DND-41 (cell line): ENCODE results near the gene NEU2.

Source experiments
- ATAC-seq: fragments of 200-7000 bp; cut with Tn5 transposase; 3 replicates; pipeline ENCODE4 v1.9.1; 2021; ENCODE audit warnings: low read depth; ENCODE audit not compliant: insufficient read depth
- DNase-seq: peaks from one replicate; pipeline ENCODE4 v3.0.0-alpha.2; 2020
- H2AFZ ChIP-seq: 2 replicates; pipeline ENCODE4 v1.6.0; 2012; ENCODE audit warnings: low read depth, low read length
- H3K27ac ChIP-seq: 2 replicates; pipeline ENCODE4 v1.5.1; 2012; ENCODE audit warnings: low read length, inconsistent platforms
- H3K27me3 ChIP-seq: fragments of 200-600 bp; sonication (generic); 2 replicates; pipeline ENCODE4 v1.6.0; 2012; ENCODE audit warnings: low read length, mild to moderate bottlenecking, inconsistent platforms; ENCODE audit not compliant: insufficient read depth, poor library complexity
- H3K36me3 ChIP-seq: 2 replicates; pipeline ENCODE4 v1.5.1; 2012; ENCODE audit warnings: low read length, inconsistent platforms; ENCODE audit not compliant: insufficient read depth
- H3K4me1 ChIP-seq: 2 replicates; pipeline ENCODE4 v1.5.1; 2012; ENCODE audit warnings: mild to moderate bottlenecking, low read length; ENCODE audit not compliant: insufficient read depth
- H3K4me2 ChIP-seq: 2 replicates; pipeline ENCODE4 v1.6.0; 2012; ENCODE audit warnings: mild to moderate bottlenecking, moderate library complexity, low read length, inconsistent platforms; ENCODE audit not compliant: insufficient read depth
- H3K4me3 ChIP-seq, 2 experiments: fragments of 200-600 bp in 1 of 2; shearing (Covaris generic) in 1 of 2; 2 replicates each; pipeline ENCODE4 v1.5.1; 2012 to 2016; ENCODE audit warnings: inconsistent platforms in 2 of 2, low read length in 2 of 2, mild to moderate bottlenecking in 2 of 2, low read depth in 1 of 2, moderate library complexity in 1 of 2
- H3K79me2 ChIP-seq: 2 replicates; pipeline ENCODE4 v1.6.0; 2012; ENCODE audit warnings: low read length, inconsistent platforms; ENCODE audit not compliant: insufficient read depth
- H3K9ac ChIP-seq: 2 replicates; pipeline ENCODE4 v1.6.0; 2012; ENCODE audit warnings: low read depth, mild to moderate bottlenecking, inconsistent platforms, low read length, moderate library complexity
- H3K9me3 ChIP-seq: 2 replicates; pipeline ENCODE4 v1.5.1; 2012; ENCODE audit warnings: low read length, moderate library complexity, mild to moderate bottlenecking, inconsistent platforms; ENCODE audit not compliant: insufficient read depth, severe bottlenecking
- H4K20me1 ChIP-seq: 2 replicates; pipeline ENCODE4 v1.6.0; 2012; ENCODE audit warnings: low read length; ENCODE audit not compliant: insufficient read depth
- EZH2 ChIP-seq: IDR thresholded peaks from 3 replicates; pipeline ENCODE4 v1.6.1; 2012; ENCODE audit warnings: borderline replicate concordance, low read depth, mild to moderate bottlenecking, moderate library complexity, low read length, inconsistent platforms; ENCODE audit not compliant: severe bottlenecking
- TF ChIP-seq, protein P1 (sequence below): IDR thresholded peaks from 2 replicates; pipeline ENCODE4 v1.5.1; 2012; ENCODE audit warnings: borderline replicate concordance, low read length, moderate library complexity, mild to moderate bottlenecking; ENCODE audit not compliant: poor library complexity, severe bottlenecking; ENCODE audit errors: extremely low read depth

The NEU2 gene

DNA sequence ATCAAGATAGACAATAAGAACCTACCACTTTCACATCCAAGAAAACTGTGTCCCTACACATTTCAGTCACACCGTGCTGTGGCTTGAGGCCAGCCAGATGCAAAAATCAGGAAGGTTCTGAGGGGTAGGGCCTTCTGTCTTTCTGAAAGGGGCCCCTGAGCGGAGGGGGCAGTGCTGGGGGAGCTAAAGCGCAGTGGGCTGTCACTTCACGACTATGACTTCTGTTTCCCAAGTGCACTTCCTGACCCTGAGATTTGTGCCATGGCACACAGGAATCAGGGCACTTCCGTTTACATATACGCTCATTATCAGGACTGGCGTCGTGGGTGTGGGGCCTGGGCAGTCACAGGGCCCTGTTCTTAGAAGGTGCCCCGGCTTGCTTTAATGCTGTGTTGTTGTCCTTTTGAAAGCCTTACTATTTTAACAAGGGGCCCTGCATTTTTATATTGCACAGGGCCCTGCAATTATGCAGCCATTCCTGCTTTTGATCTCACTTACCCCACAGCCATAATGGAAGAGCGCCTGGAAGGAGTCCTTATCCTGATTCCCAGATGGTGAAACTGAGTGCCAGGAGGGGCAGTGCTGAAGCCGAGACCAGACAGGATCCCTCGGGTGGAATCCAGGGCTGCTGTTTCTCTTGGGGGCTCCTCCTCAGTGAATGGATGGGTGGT is 20.0 kb upstream of the NEU2 start:
- Histone ChIP-seq H2AFZ (no peak overlapping the region), H3K9me3 (no peaks in the 10 kb centered on the region), H3K4me2 (no peak overlapping the region), H3K9ac (no peak overlapping the region), H3K4me1 (no peaks in the 10 kb centered on the region), H3K36me3 (no peaks in the 10 kb centered on the region), H3K79me2 (no peaks in the 10 kb centered on the region), H3K27ac (no peak overlapping the region), H3K27me3 (no peaks in the 10 kb centered on the region), H3K4me3 (no peak overlapping the region), H4K20me1 (no peaks in the 10 kb centered on the region)
- DNase-seq (no peak), ATAC-seq (no peak)
- TF ChIP-seq, protein P1, sequence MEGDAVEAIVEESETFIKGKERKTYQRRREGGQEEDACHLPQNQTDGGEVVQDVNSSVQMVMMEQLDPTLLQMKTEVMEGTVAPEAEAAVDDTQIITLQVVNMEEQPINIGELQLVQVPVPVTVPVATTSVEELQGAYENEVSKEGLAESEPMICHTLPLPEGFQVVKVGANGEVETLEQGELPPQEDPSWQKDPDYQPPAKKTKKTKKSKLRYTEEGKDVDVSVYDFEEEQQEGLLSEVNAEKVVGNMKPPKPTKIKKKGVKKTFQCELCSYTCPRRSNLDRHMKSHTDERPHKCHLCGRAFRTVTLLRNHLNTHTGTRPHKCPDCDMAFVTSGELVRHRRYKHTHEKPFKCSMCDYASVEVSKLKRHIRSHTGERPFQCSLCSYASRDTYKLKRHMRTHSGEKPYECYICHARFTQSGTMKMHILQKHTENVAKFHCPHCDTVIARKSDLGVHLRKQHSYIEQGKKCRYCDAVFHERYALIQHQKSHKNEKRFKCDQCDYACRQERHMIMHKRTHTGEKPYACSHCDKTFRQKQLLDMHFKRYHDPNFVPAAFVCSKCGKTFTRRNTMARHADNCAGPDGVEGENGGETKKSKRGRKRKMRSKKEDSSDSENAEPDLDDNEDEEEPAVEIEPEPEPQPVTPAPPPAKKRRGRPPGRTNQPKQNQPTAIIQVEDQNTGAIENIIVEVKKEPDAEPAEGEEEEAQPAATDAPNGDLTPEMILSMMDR: no peak
- no peak for TF ChIP-seq EZH2

DNA sequence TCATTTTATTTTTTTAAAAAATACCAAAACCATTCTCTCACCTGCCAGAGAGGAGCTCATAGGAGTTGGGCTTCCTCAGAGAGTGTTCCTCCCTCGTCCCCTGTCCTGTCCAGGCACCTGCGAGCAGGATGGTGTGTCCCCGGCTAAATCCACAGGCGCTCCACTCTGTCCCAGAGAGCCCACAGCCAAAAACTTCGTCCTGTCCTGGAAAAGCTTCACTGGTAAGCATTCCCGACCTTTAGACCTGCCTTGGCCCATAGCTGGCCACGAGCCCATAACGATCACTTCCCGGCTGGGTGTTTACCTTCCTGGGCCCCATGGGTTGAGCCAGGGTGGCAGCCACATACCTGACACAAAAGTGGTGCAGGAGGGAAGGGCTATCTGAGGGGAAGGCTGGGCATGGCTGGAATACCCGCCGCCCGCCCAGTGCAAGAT is 19.4 kb upstream of the NEU2 start, which contains the start of gene NGEF:
Gene NGEF, minus strand, starts transcription at position 230 of the 435 bp plus-strand sequence. CDS start 38,366 bp downstream, outside the sequence.
- no peaks in the 10 kb centered on the region for H3K36me3 ChIP-seq

DNA sequence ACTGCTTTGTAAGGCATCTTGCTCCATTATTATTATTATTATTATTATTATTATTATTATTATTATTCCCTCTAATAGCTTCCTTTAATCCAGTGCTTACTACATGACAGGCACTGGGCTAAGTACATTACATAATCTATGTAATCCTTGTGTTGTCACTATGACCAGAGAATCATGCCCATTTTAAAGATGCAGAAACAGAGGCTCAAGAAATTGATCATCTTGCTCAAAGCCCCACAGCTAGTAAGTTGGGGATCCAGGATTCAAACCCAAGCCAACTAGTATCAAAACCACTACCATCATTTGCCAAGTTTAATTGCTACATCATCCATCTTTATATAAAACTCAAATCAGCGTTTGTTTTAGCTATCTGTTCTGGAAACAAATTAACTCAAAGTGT is 18.8 kb upstream of the NEU2 start:
- H3K27ac ChIP-seq: no peak overlapping the region
- no peaks in the 10 kb centered on the region for H4K20me1 ChIP-seq
- H3K9me3 ChIP-seq: no peaks in the 10 kb centered on the region
- H3K9ac ChIP-seq: no peak overlapping the region
- no peak for DNase-seq
- H3K36me3 ChIP-seq: no peaks in the 10 kb centered on the region
- no peak for ATAC-seq
- H3K4me1 ChIP-seq: no peaks in the 10 kb centered on the region
- H3K4me2 ChIP-seq: no peak overlapping the region
- H2AFZ ChIP-seq: no peak overlapping the region
- no peaks in the 10 kb centered on the region for H3K79me2 ChIP-seq
- no peak for TF ChIP-seq EZH2
- TF ChIP-seq, protein P1: no peak
- no peak overlapping the region for H3K4me3 ChIP-seq
- H3K27me3 ChIP-seq: no peaks in the 10 kb centered on the region

More for the DNA sequence above, 19.4 kb upstream of the NEU2 start, which contains the start of gene NGEF:
- no peak for DNase-seq
- Histone ChIP-seq H3K4me3 (no peak within 1 kb of the TSS), H3K27ac (no peak within 1 kb of the TSS), H3K27me3 (no peaks in the 10 kb centered on the region), H3K4me2 (no peak within 1 kb of the TSS), H4K20me1 (no peaks in the 10 kb centered on the region), H3K9me3 (no peaks in the 10 kb centered on the region), H2AFZ (no peak within 1 kb of the TSS), H3K4me1 (no peaks in the 10 kb centered on the region), H3K79me2 (no peaks in the 10 kb centered on the region), H3K9ac (no peak within 1 kb of the TSS)
- ATAC-seq: no peak
- no peak for TF ChIP-seq EZH2
- TF ChIP-seq, protein P1: no peak
